Panc1 (cell line): ENCODE measurements around the gene TDRD10.

Source experiments
- CTCF ChIP-seq: fragments of 450-650 bp; IDR thresholded peaks from 2 replicates; pipeline ENCODE4 v1.5.1; 2017; ENCODE audit warnings: mild to moderate bottlenecking
- REST ChIP-seq, 2 experiments: IDR thresholded peaks; 2 replicates each; pipeline ENCODE4 v1.6.1; 2011 to 2012; ENCODE audit warnings: low read depth in 2 of 2, control low read depth in 1 of 2, low read length in 1 of 2, mild to moderate bottlenecking in 1 of 2, moderate library complexity in 1 of 2; ENCODE audit not compliant: insufficient read depth in 1 of 2

GRCh38 chr1:154584267-154584994 is 82.4 kb downstream of the TDRD10 start:
- no peak for TF ChIP-seq CTCF
- no peak for TF ChIP-seq REST (IDR thresholded peaks at IDR 0.05; ENCODE audit: insufficient read depth in 1 of 2, low read depth in 2 of 2, low read length in 1 of 2)
